ENCODE measurements around the gene UBE3B.
"Not testable (repeated sequence)": the region's sequence is repeated elsewhere in the genome, so short reads cannot be mapped to it uniquely, and the experiment has no call there.

Gene UBE3B, protein sequence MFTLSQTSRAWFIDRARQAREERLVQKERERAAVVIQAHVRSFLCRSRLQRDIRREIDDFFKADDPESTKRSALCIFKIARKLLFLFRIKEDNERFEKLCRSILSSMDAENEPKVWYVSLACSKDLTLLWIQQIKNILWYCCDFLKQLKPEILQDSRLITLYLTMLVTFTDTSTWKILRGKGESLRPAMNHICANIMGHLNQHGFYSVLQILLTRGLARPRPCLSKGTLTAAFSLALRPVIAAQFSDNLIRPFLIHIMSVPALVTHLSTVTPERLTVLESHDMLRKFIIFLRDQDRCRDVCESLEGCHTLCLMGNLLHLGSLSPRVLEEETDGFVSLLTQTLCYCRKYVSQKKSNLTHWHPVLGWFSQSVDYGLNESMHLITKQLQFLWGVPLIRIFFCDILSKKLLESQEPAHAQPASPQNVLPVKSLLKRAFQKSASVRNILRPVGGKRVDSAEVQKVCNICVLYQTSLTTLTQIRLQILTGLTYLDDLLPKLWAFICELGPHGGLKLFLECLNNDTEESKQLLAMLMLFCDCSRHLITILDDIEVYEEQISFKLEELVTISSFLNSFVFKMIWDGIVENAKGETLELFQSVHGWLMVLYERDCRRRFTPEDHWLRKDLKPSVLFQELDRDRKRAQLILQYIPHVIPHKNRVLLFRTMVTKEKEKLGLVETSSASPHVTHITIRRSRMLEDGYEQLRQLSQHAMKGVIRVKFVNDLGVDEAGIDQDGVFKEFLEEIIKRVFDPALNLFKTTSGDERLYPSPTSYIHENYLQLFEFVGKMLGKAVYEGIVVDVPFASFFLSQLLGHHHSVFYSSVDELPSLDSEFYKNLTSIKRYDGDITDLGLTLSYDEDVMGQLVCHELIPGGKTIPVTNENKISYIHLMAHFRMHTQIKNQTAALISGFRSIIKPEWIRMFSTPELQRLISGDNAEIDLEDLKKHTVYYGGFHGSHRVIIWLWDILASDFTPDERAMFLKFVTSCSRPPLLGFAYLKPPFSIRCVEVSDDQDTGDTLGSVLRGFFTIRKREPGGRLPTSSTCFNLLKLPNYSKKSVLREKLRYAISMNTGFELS

GRCh38 chr12:109477185-109477962 is at the start of gene UBE3B, which contains the start of gene KCTD10:
Gene UBE3B, plus strand, starts transcription at chr12:109477634. Its CDS starts 5,918 bp downstream, at chr12:109483552.
Gene KCTD10, minus strand, starts transcription at chr12:109477300. Its CDS starts 38 bp downstream, at chr12:109477262.
- DNase-seq, result peak; percentile 80 to 89

DNA sequence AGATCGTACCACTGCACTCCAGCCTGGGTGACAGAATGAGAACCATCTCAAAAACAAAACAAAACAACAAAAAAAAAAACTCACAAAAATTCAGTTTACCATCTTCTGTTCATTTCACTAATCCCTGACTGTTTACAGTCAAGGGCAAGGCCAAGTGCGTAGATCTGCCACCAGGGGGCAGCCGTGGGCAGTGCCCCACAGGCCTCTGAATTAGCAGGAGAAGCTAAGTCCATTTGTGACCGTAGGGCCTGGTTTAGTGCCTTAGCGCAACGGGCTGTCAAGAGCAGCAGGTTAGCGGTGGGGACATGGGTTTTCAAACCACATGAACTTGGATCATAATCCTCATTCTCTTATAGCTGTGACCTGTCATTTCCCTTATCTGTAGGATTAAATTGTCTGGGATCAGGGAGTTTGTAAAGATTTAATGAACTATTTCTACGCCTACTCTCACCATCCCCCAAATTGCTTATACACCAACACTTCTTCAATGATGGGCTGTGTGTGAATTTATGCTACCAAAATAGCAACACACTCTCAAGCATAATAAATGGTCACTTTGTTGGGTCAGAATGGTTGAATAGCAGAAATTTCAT is 49.3 kb upstream of the UBE3B start:
- DNase-seq, result peak; percentile 72

- not testable (repeated sequence) for DNase-seq
These were observed 48.6 kb upstream of the UBE3B start for GRCh38 chr12:109428804-109429203.

- no peak for DNase-seq
These were observed 47.2 kb upstream of the UBE3B start for GRCh38 chr12:109430244-109430643.

GRCh38 chr12:109432431-109432830 is 45.0 kb upstream of the UBE3B start:
- no peak for DNase-seq

GRCh38 chr12:109432842-109433304 is 44.6 kb upstream of the UBE3B start:
- peak; percentile 68 to 76 for DNase-seq

DNA sequence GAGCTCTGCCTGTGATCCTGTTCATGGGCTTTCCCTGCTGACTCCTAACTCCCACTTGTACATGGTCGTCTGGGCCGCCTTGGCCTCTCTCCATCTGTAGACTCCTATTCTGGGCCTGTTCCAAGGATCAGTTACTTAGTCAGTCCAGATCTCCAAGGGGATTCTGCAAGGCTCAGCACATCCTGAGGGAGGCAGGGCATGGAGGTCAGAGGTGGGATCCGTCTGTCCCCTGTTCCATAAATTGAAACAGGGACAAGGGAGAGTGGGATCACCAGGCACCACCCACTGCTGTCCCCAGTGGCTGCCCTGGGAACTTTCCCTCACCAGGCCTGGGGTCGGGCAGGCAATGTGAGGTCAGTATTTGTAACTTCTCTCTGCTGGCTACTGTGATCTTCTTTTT is 43.8 kb upstream of the UBE3B start:
- DNase-seq, result no peak

DNA sequence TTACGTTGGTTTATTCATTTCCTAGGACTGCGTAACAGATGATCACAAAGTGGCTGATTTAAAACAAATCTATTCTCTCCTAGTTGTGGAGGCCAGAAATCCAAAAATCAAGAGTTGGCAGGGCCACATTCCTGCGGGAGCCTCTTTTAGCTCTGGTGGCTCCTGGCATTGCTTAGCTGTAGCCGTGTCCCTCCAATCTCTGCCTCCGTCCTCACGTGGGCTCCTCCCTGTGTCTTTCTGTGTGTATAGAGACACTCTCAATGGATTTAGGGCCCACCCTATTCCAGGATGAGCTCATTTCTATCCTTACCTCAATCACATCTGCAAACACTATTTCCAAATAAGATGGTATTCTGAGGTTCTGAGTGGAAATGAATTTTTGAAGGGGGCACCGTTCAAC is 42.9 kb upstream of the UBE3B start:
- DNase-seq, result no peak

GRCh38 chr12:109435428-109436187 is 41.8 kb upstream of the UBE3B start:
- DNase-seq, result no peak

DNA sequence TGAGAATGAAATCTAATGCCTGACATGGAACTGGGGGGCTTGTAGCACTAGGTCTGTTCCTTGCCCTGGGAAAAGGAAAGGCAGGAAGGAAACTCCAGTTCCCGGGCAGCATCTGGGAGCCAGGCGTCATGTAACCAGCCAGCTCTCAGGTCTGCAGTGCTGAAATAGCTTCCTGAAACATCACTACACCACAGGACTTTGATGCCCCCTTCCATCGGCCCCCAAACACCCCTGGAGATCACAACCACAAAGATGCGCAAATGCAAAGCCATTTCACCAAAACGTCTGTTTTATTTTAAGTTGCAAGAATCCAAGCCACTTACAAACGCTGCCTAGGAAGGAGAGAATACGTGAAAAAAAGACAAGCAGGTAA is 41.3 kb upstream of the UBE3B start:
- DNase-seq, result no peak

- no peak for DNase-seq
These were observed 38.3 kb upstream of the UBE3B start for GRCh38 chr12:109439181-109439580.

- DNase-seq, result not testable (repeated sequence)
These were observed 37.5 kb upstream of the UBE3B start for GRCh38 chr12:109439951-109440350.

DNA sequence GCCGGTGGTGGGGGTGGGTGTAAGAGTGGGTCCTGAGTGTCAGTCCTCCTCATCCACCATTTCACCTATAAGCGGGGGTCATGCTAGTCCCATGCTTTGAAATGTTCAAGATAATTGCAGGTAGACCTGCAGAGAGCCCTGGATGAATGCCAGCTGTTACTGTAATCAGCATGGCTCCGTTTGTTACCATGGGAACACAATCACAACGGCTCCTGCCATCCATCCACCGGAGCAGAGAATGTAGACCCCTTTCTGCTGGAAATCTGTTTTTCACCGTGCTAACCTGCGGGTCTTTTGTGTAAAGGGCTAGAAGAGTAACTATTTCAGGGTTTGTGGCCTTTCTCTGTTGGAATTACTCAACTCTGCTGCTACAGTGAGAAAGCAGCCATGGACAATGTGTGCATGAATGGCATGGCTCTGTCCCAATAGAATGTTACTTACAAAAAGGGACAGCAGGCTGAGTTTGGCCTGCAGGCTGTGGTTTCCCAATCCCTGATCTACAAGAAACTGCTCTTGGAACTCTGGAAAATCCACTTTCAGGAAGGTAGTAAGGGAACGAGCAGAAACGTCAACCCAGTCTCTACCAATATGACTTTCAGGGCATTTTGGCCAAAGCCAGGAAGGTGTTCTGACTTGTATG is 36.5 kb upstream of the UBE3B start:
- no peak for DNase-seq

GRCh38 chr12:109443794-109444193 is 33.6 kb upstream of the UBE3B start:
- no peak for DNase-seq

- no peak for DNase-seq
These were observed 33.2 kb upstream of the UBE3B start for GRCh38 chr12:109444259-109444658.

DNA sequence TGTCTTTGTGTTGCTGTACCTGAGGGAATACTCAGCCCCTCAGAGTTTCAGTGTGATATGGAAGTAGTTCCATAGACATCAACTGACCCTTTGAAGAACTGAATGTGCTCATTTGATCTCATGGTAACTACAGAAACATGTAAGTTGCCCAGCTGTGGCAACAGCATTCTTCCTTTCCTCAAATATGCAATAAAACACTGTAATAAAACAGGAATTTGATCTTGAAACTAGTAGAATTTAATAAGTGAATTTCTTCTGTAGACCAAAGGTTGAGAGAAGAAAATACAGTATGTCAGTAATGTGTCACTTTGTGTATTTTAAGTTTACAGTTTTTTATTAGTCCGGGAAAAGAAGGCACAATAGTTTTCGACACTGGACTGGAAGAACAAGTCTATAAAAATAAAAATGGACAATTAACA is 32.2 kb upstream of the UBE3B start:
- DNase-seq, result no peak

GRCh38 chr12:109446869-109447268 is 30.6 kb upstream of the UBE3B start:
- DNase-seq, result no peak

DNA sequence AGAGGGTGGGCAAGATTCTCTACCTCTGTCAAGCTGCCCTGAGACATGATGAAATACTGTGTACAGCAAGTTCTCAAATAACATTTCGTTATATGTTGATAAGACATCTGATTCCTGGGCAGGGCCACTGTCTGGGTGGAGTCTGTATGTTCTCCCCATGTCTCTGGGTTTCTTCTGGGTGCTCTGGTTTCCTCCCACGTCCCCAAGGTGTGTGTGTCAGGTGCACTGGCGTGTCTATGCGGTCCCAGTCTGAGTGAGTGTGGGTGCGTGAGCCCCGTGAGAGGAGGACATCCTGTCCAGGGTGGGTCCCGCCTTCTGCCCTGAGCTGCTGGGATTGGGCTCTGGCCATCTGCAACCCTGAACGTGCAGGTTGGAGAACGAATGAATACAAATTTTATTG is 30.0 kb upstream of the UBE3B start:
- DNase-seq, result no peak

DNA sequence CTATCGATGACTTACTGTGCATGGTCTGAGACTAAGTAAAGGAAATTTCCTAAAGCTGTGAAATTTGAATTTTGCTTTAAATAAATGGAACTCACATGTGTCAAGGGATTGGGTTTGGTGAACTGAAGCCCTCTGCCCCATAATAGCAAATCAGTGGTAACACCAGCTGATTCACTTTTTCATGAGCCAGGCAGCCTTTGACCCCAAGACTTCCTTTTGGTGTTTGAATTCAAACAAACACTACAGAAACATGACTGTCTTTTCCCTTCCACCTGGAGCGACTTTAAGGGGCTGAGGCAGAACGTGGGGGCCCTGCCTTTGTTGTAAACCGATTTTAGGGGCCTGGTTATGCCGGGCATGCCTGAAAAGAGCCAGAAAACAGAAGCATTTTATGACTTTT is 29.2 kb upstream of the UBE3B start:
- no peak for DNase-seq

- no peak for DNase-seq
These were observed 28.6 kb upstream of the UBE3B start for GRCh38 chr12:109448707-109449390.

All from CD4-positive, alpha-beta T cell treated with Interferon alpha-2 for 1 hour (primary cell).